ENCODE results near the gene HIVEP3. TPM values are rescaled to one million over a fixed set of nuclear protein-coding genes. Genes with fewer than 3 reads are reported as not detected.

Gene HIVEP3
- total RNA-seq, 2 donors from 2014 or later: 0.13 to 0.99 TPM

- no peaks in the 10 kb centered on the region for H3K27me3 ChIP-seq (ENCODE audit: control insufficient read depth, insufficient read depth, low read length, poor library complexity, severe bottlenecking)
- no peak overlapping the region for H3K9ac ChIP-seq (ENCODE audit: extremely low read depth, low read length, poor library complexity, severe bottlenecking)
- no peak overlapping the region for H3K4me3 ChIP-seq (ENCODE audit: low read length)
- H3K4me3 Mint-ChIP-seq: no peak overlapping the region
- TF ChIP-seq CTCF (conservative IDR thresholded peaks at IDR 0.05): no peak
- no peaks in the 10 kb centered on the region for H3K9me3 ChIP-seq (ENCODE audit: control insufficient read depth, low read length)
- no peaks in the 10 kb centered on the region for H3K36me3 ChIP-seq (ENCODE audit: control insufficient read depth, insufficient read depth, low read length)
- H3K27ac Mint-ChIP-seq: no peak overlapping the region
- H3K27me3 Mint-ChIP-seq (ENCODE audit: insufficient read depth): no peaks in the 10 kb centered on the region
- peaks cover 3% of the 10 kb centered on the region for H3K4me1 ChIP-seq (ENCODE audit: control insufficient read depth, insufficient read depth, low read length)
- no peak for DNase-seq
- WGBS, 2 experiments (ENCODE audit: insufficient coverage in 1 of 2, insufficient read length in 1 of 2): 88 to 89% methylated on average over 3 to 5 of the region's 5 CpGs
- H3K4me1 Mint-ChIP-seq: no peaks in the 10 kb centered on the region
- no peak overlapping the region for H3K27ac ChIP-seq (ENCODE audit: low read depth, low read length)
- no peaks in the 10 kb centered on the region for H3K9me3 Mint-ChIP-seq
- no peaks in the 10 kb centered on the region for H3K36me3 Mint-ChIP-seq (ENCODE audit: low read depth)
Observed at GRCh38 chr1:41466146-41466545, 452.6 kb downstream of the HIVEP3 start.

DNA sequence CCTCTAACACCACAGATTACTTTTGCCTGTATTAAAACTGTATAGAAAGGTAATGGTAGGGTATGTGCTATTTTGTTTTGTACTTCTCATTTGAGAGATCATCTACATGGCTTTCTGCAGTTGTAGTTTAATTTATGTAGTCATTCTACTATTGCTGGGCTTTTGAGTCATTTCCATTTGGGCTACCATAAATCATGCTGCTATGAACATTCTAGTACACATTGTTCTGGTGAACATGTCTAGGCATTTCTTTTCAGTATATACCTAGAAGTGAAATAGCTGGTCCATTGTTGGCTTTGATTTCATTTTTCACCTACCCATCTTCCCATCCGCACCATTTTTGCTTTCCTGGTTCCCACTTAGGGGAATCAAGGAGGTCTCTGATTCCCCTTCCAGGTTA, 453.0 kb downstream of the HIVEP3 start:
- H3K4me1 ChIP-seq (ENCODE audit: control insufficient read depth, insufficient read depth, low read length): peaks cover 3% of the 10 kb centered on the region
- Mint-ChIP-seq H3K27me3 (ENCODE audit: insufficient read depth) (no peaks in the 10 kb centered on the region), H3K9me3 (no peaks in the 10 kb centered on the region), H3K4me3 (no peak overlapping the region), H3K4me1 (no peaks in the 10 kb centered on the region), H3K36me3 (ENCODE audit: low read depth) (no peaks in the 10 kb centered on the region), H3K27ac (no peak overlapping the region)
- H3K9me3 ChIP-seq (ENCODE audit: control insufficient read depth, low read length): no peaks in the 10 kb centered on the region
- H3K36me3 ChIP-seq (ENCODE audit: control insufficient read depth, insufficient read depth, low read length): no peaks in the 10 kb centered on the region
- no peaks in the 10 kb centered on the region for H3K27me3 ChIP-seq (ENCODE audit: control insufficient read depth, insufficient read depth, low read length, poor library complexity, severe bottlenecking)
- no peak overlapping the region for H3K9ac ChIP-seq (ENCODE audit: extremely low read depth, low read length, poor library complexity, severe bottlenecking)
- H3K27ac ChIP-seq (ENCODE audit: low read depth, low read length): no peak overlapping the region
- H3K4me3 ChIP-seq (ENCODE audit: low read length): no peak overlapping the region
- 93 to 100% methylated on average over 1 of the region's 1 CpG for WGBS, 2 experiments (ENCODE audit: insufficient coverage in 1 of 2, insufficient read length in 1 of 2)
- TF ChIP-seq CTCF (conservative IDR thresholded peaks at IDR 0.05): no peak
- no peak for DNase-seq

DNA sequence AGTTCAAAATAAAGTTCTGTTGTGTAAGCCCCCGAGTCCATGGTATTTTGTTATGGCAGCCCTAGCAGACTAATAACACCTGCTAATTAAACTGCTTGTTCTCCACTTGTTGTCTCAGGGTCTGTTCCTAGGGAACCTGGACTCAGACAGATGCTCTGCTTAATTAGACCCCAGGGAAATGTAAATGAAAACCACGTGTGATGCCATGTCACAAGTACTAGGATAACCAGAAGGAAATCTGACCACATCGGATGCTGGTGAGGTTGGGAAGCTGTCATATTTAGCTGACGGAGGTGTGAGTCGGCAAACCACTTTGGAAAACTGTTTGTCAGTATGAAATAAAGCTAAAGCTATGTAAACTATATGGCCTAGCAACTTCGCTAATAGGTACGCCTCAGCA, 453.8 kb downstream of the HIVEP3 start:
- no peaks in the 10 kb centered on the region for H3K9me3 Mint-ChIP-seq
- H3K4me1 Mint-ChIP-seq: no peaks in the 10 kb centered on the region
- TF ChIP-seq CTCF (conservative IDR thresholded peaks at IDR 0.05): no peak
- no peaks in the 10 kb centered on the region for H3K36me3 ChIP-seq (ENCODE audit: control insufficient read depth, insufficient read depth, low read length)
- H3K27me3 ChIP-seq (ENCODE audit: control insufficient read depth, insufficient read depth, low read length, poor library complexity, severe bottlenecking): no peaks in the 10 kb centered on the region
- H3K4me3 ChIP-seq (ENCODE audit: low read length): no peak overlapping the region
- H3K27ac Mint-ChIP-seq: no peak overlapping the region
- peaks cover 3% of the 10 kb centered on the region for H3K4me1 ChIP-seq (ENCODE audit: control insufficient read depth, insufficient read depth, low read length)
- 93 to 95% methylated on average over 7 of the region's 7 CpGs for WGBS, 2 experiments (ENCODE audit: insufficient coverage in 1 of 2, insufficient read length in 1 of 2)
- DNase-seq: no peak
- H3K36me3 Mint-ChIP-seq (ENCODE audit: low read depth): no peaks in the 10 kb centered on the region
- H3K4me3 Mint-ChIP-seq: no peak overlapping the region
- no peak overlapping the region for H3K9ac ChIP-seq (ENCODE audit: extremely low read depth, low read length, poor library complexity, severe bottlenecking)
- no peaks in the 10 kb centered on the region for H3K9me3 ChIP-seq (ENCODE audit: control insufficient read depth, low read length)
- H3K27me3 Mint-ChIP-seq (ENCODE audit: insufficient read depth): peaks cover under 1% of the 10 kb centered on the region
- no peak overlapping the region for H3K27ac ChIP-seq (ENCODE audit: low read depth, low read length)
